ENCODE measurements around the gene ANKS3. TPM values are rescaled to one million over a fixed set of nuclear protein-coding genes. Genes with fewer than 3 reads are reported as not detected.

The ANKS3 gene
- total RNA-seq, 1 experiment from 2014 or later: 22.6 TPM

DNA sequence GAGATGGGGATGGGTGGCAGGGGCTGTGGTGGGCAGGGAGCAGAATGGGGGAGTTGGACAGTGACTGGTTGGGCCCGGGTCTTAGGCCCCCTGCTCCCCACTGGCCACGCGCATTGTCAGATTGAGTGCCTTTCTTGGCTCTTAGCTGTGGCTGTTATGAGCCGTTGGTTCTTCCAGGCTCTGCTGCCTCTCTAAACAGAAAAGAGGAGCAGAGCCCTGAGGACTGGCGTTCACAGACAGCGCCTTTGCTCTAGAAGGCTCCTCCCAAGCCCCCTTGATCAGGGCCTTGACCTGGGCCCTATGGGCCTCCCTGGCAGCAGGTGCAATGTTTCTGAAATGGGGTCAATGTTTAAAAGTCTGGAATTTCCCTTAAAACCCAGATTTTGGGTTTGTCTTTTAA is 55.5 kb downstream of the ANKS3 start:
- BruUV-seq (replicated peaks): no TSS peak
- no peak for DNase-seq
- ChIA-PET POLR2A (ENCODE audit: unreplicated experiment) (no interaction called here), CTCF (no interaction called here)
- Histone ChIP-seq H2AFZ (ENCODE audit: low read length) (no peak overlapping the region), H4K20me1 (ENCODE audit: low read length) (no peaks in the 10 kb centered on the region), H3K27me3 (ENCODE audit: low read length) (no peaks in the 10 kb centered on the region), H3K27ac (ENCODE audit: low read length) (no peak overlapping the region), H3F3A (ENCODE audit: low read length, unreplicated experiment) (no peaks in the 10 kb centered on the region), H3K36me3 (ENCODE audit: low read depth, low read length) (no peaks in the 10 kb centered on the region), H3K4me1 (ENCODE audit: insufficient read depth, low read length) (peaks cover 20% of the 10 kb centered on the region), H3K79me2 (ENCODE audit: low read length) (no peaks in the 10 kb centered on the region), H3K9ac (ENCODE audit: low read length) (no peak overlapping the region), H3K4me2 (ENCODE audit: low read length) (no peak overlapping the region), H3K9me3 (ENCODE audit: low read length) (no peaks in the 10 kb centered on the region), H3K9me2 (replicated peaks; ENCODE audit: low read length) (no peaks in the 10 kb centered on the region), H3K4me3 (ENCODE audit: low read length) (no peak overlapping the region)
- TF ChIP-seq, protein P1, sequence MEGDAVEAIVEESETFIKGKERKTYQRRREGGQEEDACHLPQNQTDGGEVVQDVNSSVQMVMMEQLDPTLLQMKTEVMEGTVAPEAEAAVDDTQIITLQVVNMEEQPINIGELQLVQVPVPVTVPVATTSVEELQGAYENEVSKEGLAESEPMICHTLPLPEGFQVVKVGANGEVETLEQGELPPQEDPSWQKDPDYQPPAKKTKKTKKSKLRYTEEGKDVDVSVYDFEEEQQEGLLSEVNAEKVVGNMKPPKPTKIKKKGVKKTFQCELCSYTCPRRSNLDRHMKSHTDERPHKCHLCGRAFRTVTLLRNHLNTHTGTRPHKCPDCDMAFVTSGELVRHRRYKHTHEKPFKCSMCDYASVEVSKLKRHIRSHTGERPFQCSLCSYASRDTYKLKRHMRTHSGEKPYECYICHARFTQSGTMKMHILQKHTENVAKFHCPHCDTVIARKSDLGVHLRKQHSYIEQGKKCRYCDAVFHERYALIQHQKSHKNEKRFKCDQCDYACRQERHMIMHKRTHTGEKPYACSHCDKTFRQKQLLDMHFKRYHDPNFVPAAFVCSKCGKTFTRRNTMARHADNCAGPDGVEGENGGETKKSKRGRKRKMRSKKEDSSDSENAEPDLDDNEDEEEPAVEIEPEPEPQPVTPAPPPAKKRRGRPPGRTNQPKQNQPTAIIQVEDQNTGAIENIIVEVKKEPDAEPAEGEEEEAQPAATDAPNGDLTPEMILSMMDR (conservative IDR thresholded peaks at IDR 0.05; ENCODE audit: low read depth, low read length): no peak
- TF ChIP-seq EZH2phosphoT487 (IDR thresholded peaks at IDR 0.05; ENCODE audit: borderline replicate concordance, low read length) (no peak), EZH2 (IDR thresholded peaks at IDR 0.05; ENCODE audit: low read length, unreplicated experiment) (no peak)
- intact Hi-C loops (cut with micrococcal nuclease): no loop called here
- ATAC-seq: no peak

DNA sequence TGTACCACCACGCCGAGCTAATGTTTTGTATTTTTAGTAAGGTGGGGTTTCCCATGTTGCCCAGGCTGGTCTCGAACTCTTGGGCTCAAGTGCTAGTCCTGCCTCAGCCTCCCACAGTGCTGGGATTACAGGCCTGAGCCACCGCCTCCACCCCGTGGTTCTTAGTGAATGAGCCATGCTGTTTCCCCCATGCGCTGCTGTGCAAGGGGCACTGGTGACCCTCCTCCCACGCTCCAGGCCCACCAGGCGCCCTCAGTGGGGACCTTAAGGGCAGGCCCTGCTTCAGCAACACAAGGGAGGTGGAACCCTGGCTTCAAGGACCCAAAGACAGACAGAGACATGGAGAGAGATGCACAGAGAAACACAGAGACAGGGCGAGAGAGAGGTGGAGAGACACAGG is 56.1 kb downstream of the ANKS3 start:
- Histone ChIP-seq H3K79me2 (ENCODE audit: low read length) (no peaks in the 10 kb centered on the region), H3K36me3 (ENCODE audit: low read depth, low read length) (no peaks in the 10 kb centered on the region; the same call in 1 of the 2 replicates), H3F3A (ENCODE audit: low read length, unreplicated experiment) (no peaks in the 10 kb centered on the region), H3K4me3 (ENCODE audit: low read length) (no peak overlapping the region), H3K27ac (ENCODE audit: low read length) (no peak overlapping the region), H3K4me2 (ENCODE audit: low read length) (no peak overlapping the region), H3K9me3 (ENCODE audit: low read length) (no peaks in the 10 kb centered on the region), H3K4me1 (ENCODE audit: insufficient read depth, low read length) (peaks cover 20% of the 10 kb centered on the region), H3K27me3 (ENCODE audit: low read length) (no peaks in the 10 kb centered on the region), H4K20me1 (ENCODE audit: low read length) (no peaks in the 10 kb centered on the region), H2AFZ (ENCODE audit: low read length) (no peak overlapping the region), H3K9ac (ENCODE audit: low read length) (no peak overlapping the region), H3K9me2 (replicated peaks; ENCODE audit: low read length) (no peaks in the 10 kb centered on the region)
- ChIA-PET POLR2A (ENCODE audit: unreplicated experiment) (no interaction called here), CTCF (no interaction called here)
- TF ChIP-seq, protein P1 (conservative IDR thresholded peaks at IDR 0.05; ENCODE audit: low read depth, low read length): no peak
- TF ChIP-seq EZH2phosphoT487 (IDR thresholded peaks at IDR 0.05; ENCODE audit: borderline replicate concordance, low read length): no peak
- TF ChIP-seq EZH2 (IDR thresholded peaks at IDR 0.05; ENCODE audit: low read length, unreplicated experiment): no peak
- no peak for DNase-seq
- intact Hi-C loops (cut with micrococcal nuclease): no loop called here
- no TSS peak for BruUV-seq (replicated peaks)
- no peak for ATAC-seq

DNA sequence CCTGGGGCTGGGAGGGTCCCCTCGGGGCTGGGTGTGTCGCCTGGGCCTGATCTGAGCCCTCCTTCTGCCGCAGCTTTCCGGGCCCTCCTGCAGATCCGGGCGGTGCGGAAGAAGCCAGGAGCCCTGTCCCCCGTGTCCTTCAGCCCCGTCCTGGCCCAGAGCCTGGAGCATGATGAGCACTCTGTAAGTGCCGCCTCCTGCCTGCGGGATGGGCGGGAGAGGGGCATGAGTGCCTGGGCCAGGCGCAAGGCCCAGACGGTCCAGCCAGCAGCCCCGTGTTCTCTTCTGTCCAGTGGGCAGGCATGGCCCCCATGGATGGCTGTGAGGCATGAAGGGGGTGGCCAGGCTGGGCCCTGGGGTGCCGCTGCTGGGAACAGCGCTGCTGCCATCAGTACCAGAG is 56.7 kb downstream of the ANKS3 start:
- no peaks in the 10 kb centered on the region; the same call in 1 of the 2 replicates for H3K36me3 ChIP-seq (ENCODE audit: low read depth, low read length)
- H3K4me2 ChIP-seq (ENCODE audit: low read length): no peak overlapping the region
- TF ChIP-seq EZH2phosphoT487 (IDR thresholded peaks at IDR 0.05; ENCODE audit: borderline replicate concordance, low read length): no peak
- TF ChIP-seq, protein P1 (conservative IDR thresholded peaks at IDR 0.05; ENCODE audit: low read depth, low read length): no peak
- TF ChIP-seq EZH2 (IDR thresholded peaks at IDR 0.05; ENCODE audit: low read length, unreplicated experiment): no peak
- ATAC-seq (no peak), DNase-seq (no peak)
- ChIA-PET POLR2A (ENCODE audit: unreplicated experiment) (no interaction called here), CTCF (no interaction called here)
- H3K9me3 ChIP-seq (ENCODE audit: low read length): no peaks in the 10 kb centered on the region
- BruUV-seq (replicated peaks): no TSS peak
- H3F3A ChIP-seq (ENCODE audit: low read length, unreplicated experiment): no peaks in the 10 kb centered on the region
- no peaks in the 10 kb centered on the region for H4K20me1 ChIP-seq (ENCODE audit: low read length)
- intact Hi-C loops (cut with micrococcal nuclease): no loop called here
- H3K4me3 ChIP-seq (ENCODE audit: low read length): no peak overlapping the region
- H3K9ac ChIP-seq (ENCODE audit: low read length): no peak overlapping the region
- H3K27me3 ChIP-seq (ENCODE audit: low read length): no peaks in the 10 kb centered on the region
- H2AFZ ChIP-seq (ENCODE audit: low read length): no peak overlapping the region
- peaks cover 20% of the 10 kb centered on the region for H3K4me1 ChIP-seq (ENCODE audit: insufficient read depth, low read length)
- no peak overlapping the region for H3K27ac ChIP-seq (ENCODE audit: low read length)
- H3K79me2 ChIP-seq (ENCODE audit: low read length): no peaks in the 10 kb centered on the region
- no peaks in the 10 kb centered on the region for H3K9me2 ChIP-seq (replicated peaks; ENCODE audit: low read length)

Measured in PC-3 (cell line).